Measurements from ENCODE around the gene OR7D4. TPM values are rescaled to one million over a fixed set of nuclear protein-coding genes. Genes with fewer than 3 reads are reported as not detected.
"Not testable (repeated sequence)": the region's sequence is repeated elsewhere in the genome, so short reads cannot be mapped to it uniquely, and the experiment has no call there.

Gene OR7D4
- not detected for polyA plus RNA-seq

DNA sequence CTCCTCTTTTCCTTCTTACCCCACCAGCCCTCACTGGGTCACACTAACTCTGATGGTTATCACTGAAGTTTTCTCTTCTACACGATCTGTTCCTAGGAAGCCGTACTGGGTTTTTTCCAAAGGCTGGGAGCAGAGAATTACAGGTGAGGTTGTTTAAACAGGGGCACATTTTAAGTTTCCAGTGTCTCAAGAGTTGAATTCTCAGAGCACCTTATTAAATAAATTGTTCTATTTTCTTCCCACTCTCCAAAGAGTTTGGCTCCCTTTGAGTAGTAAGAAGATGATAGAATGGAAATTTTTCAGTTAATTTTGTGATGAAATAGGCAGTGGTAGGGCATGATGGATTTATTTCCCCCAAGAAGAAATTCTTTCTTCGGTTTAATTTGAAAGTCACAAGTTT is at the start of gene OR7D4:
Gene OR7D4, minus strand, starts transcription at position 101 of the 400 bp plus-strand sequence. CDS start 4,752 bp downstream, outside the sequence.
- H3K27ac Mint-ChIP-seq, result no peak within 1 kb of the TSS
- H3K9me3 Mint-ChIP-seq, result no peaks in the 10 kb centered on the region
- peaks cover 0 to 3% (median 0%) of the 10 kb centered on the region in 3 donors for H3K36me3 Mint-ChIP-seq
- no peak within 1 kb of the TSS for H3K4me3 Mint-ChIP-seq
- no peaks in the 10 kb centered on the region for H3K4me1 Mint-ChIP-seq
- H3K27me3 Mint-ChIP-seq (ENCODE audit: low read depth in 3 of 3), result peaks cover 1 to 4% (median 3%) of the 10 kb centered on the region in 3 donors
- no peak for DNase-seq

DNA sequence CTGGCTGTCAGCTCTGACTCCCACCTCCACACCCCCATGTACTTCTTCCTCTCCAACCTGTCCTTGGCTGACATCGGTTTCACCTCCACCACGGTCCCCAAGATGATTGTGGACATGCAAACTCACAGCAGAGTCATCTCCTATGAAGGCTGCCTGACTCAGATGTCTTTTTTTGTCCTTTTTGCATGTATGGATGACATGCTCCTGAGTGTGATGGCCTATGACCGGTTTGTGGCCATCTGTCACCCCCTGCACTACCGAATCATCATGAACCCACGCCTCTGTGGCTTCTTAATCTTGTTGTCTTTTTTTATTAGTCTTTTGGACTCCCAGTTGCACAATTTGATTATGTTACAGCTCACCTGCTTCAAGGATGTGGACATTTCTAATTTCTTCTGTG is 31.8 kb upstream of the OR7D4 start:
- no peaks in the 10 kb centered on the region for H3K36me3 Mint-ChIP-seq
- DNase-seq, result no peak
- peaks cover 0 to 5% (median 0%) of the 10 kb centered on the region in 6 donors for H3K9me3 Mint-ChIP-seq
- peaks cover 0 to 11% (median 3%) of the 10 kb centered on the region in 3 donors for H3K27me3 Mint-ChIP-seq (ENCODE audit: low read depth in 3 of 3)
- no peak overlapping the region for H3K27ac Mint-ChIP-seq
- H3K4me1 Mint-ChIP-seq, result no peaks in the 10 kb centered on the region
- no peak overlapping the region for H3K4me3 Mint-ChIP-seq

DNA sequence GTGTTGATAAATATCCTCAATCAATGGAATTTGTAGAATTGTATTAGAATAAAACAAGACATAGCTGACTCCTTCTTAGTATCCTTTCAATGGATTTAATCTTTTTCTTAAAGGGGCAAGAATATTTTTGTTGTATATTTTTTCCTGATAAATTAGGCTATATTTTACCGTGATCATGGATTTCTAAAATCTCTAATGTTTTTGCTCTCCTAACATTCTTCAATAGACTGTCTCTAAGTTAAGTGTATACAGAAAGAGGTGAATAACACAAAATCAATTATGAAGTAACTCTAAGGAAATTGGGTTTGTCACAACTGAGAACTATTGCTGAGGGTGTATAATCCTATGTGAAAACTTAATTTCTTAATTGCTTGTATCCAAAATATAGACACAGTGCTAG is 31.2 kb upstream of the OR7D4 start, which contains the start of gene OR7E24:
Gene OR7E24, plus strand, starts transcription at position 301 of the 400 bp plus-strand sequence. CDS start 114 bp downstream, outside the sequence.
- Mint-ChIP-seq H3K36me3 (no peaks in the 10 kb centered on the region), H3K27me3 (ENCODE audit: low read depth in 3 of 3) (peaks cover 0 to 11% (median 5%) of the 10 kb centered on the region in 3 donors), H3K27ac (no peak within 1 kb of the TSS), H3K9me3 (peaks cover 0 to 5% (median 0%) of the 10 kb centered on the region in 6 donors), H3K4me1 (no peaks in the 10 kb centered on the region), H3K4me3 (no peak within 1 kb of the TSS)
- DNase-seq, result no peak

DNA sequence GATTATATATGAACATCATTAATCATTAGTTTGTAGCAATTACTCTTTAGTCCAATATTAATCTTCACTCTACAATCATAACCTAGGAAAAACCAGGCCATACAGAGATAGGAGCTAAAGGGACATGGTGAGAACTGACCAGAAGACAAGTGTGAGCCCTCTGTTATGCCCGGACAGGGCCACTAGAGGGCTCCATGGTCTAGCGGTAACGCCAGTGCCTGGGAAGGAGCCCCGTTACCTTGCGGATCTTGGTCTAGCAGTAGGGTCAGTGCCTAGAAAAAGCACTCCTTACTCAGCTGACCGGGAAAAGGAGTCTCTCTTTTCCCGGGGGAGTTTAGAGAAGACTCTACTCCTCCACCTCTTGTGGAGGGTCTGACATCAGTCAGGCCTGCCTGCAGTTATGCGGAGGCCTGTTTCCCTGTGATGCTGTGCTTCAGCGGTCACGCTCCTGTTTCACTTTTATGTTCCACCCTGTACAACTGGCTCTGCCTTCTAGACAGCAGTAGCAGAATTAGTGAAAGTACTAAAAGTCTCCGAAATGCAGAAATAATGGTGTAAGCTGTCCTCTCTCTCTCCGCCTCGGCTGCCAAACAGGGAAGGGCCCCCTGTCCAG is 13.8 kb downstream of the OR7D4 start:
- Mint-ChIP-seq H3K9me3 (no peaks in the 10 kb centered on the region), H3K27me3 (ENCODE audit: low read depth in 3 of 3) (peaks cover 2 to 5% (median 2%) of the 10 kb centered on the region in 3 donors), H3K27ac (no peak overlapping the region), H3K4me3 (peak overlapping the region; percentile 40 to 63 (median 61)), H3K36me3 (no peaks in the 10 kb centered on the region), H3K4me1 (peaks cover 1 to 10% of the 10 kb centered on the region in 2 donors)
- peak; percentile 58 to 59 (median 58) for DNase-seq

DNA sequence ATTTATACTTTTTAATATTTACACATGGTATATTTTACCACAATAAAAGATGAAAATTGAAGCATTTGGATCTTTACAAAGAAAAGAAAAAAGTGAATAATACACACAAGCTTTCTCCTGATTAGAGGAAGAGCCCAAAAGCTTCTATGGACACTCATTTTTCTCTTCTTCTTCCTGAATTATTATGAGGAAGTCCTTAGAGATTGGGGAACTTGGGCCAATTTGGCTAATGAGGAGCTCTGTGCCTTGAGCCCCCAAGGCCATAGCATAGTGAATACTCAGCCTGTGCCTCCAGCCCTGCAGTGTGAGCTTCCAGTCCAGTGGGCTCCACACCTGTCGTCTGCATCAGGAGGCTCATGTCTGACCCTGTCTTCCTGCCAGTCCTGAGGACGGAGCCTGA is 21.3 kb downstream of the OR7D4 start:
- H3K36me3 Mint-ChIP-seq; H3K27ac Mint-ChIP-seq; H3K9me3 Mint-ChIP-seq; H3K27me3 Mint-ChIP-seq (ENCODE audit: low read depth in 3 of 3); H3K4me1 Mint-ChIP-seq; DNase-seq; H3K4me3 Mint-ChIP-seq: not testable (repeated sequence)

DNA sequence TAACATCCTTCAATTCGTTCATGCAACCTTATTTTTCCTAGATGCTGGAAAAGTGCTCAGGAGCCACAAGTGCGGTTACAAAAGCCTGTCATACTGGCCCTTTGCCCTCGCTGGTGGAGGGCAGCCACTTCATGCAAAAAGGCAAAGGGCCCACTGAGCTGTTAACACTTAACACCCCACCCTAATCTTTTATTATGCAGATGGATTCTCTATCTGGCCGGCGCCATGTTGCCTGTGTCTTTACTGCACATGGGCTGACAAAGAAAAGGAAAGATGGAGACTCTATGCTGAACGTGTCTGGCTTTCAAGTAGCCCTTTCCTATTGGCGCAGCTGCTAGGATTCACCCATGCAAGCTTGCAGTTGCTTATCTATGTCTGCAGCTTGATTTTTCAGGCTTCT is 29.9 kb downstream of the OR7D4 start:
- Mint-ChIP-seq H3K4me1 (no peaks in the 10 kb centered on the region), H3K4me3 (no peak overlapping the region), H3K27ac (no peak overlapping the region), H3K9me3 (no peaks in the 10 kb centered on the region), H3K27me3 (ENCODE audit: low read depth in 3 of 3) (peaks cover 0 to 21% (median 10%) of the 10 kb centered on the region in 3 donors), H3K36me3 (peaks cover 0 to 7% (median 0%) of the 10 kb centered on the region in 3 donors)
- no peak for DNase-seq

DNA sequence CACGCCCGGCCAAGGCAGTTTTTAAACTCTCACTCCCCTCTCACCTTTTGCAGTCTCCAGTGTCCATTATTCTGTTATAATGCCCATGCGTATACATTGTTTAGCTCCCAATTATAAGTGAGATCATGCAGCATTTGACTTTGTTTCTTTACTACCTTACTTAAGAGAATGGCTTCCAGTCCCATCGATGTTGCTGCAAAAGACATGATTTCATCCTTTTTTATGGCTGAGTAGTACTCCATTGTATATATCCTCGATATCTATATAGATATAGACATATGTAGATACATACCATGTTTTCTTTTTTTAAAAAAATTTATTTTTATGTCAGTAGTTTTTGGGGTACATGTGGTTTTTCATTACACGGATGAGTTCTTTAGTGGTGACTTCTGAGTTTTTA is 32.2 kb downstream of the OR7D4 start:
- peaks cover 0 to 7% (median 0%) of the 10 kb centered on the region in 3 donors for H3K36me3 Mint-ChIP-seq

DNA sequence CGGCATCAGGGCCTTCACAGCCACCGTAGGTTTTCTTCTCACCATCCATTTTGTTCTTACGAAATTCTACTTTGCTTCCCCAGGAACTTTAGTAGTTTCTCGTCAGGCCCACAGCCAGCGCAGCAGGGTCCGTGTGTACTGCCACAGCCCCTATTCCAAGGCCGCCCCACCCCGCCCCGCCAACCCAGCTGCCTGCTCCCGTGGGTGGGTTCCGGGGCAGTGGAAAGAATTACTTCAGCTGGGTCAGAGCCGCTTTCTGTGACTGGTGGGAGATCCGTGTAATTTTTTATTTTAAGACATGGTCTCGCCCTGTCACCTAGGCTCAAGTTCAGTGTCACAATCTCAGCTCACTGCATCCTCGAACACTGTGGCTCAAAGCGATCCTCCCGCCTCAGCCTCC is 36.4 kb downstream of the OR7D4 start:
- Mint-ChIP-seq H3K9me3 (no peaks in the 10 kb centered on the region), H3K27me3 (ENCODE audit: low read depth in 3 of 3) (peaks cover 0 to 10% (median 8%) of the 10 kb centered on the region in 3 donors), H3K36me3 (peaks cover 0 to 7% (median 0%) of the 10 kb centered on the region in 3 donors), H3K4me3 (no peak overlapping the region), H3K4me1 (no peaks in the 10 kb centered on the region), H3K27ac (no peak overlapping the region)
- DNase-seq, result no peak

More for the DNA sequence above, 32.2 kb downstream of the OR7D4 start:
- Mint-ChIP-seq H3K9me3 (no peaks in the 10 kb centered on the region), H3K27me3 (ENCODE audit: low read depth in 3 of 3) (peaks cover 0 to 19% (median 11%) of the 10 kb centered on the region in 3 donors), H3K4me3 (no peak overlapping the region), H3K27ac (no peak overlapping the region), H3K4me1 (no peaks in the 10 kb centered on the region)
- DNase-seq, result no peak

DNA sequence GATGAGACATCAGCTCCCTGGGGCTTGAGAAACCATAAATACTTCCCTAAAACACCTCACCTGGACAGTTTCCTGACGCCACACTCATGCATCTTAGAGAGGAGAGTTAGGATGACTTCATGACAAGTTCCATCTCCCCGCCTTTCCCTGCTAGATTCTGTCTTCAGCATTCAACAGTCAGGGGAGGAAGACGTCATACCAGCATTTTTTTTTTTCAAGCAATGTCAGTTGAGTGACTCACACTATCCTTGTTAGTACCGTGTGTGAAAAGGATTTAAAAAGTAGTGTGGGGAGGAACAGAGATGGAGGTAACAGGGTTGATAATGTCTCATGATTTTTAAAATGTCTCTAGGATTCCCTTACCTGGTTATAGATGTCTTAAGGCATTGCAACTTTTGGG is 40.5 kb downstream of the OR7D4 start, which contains the start of gene OR7D2:
Gene OR7D2, plus strand, starts transcription at position 79 of the 400 bp plus-strand sequence. CDS start 6,803 bp downstream, outside the sequence.
- peaks cover 0 to 7% (median 6%) of the 10 kb centered on the region in 3 donors for H3K27me3 Mint-ChIP-seq (ENCODE audit: low read depth in 3 of 3)
- H3K4me1 Mint-ChIP-seq, result no peaks in the 10 kb centered on the region
- DNase-seq, result no peak
- H3K36me3 Mint-ChIP-seq, result no peaks in the 10 kb centered on the region
- no peak within 1 kb of the TSS for H3K27ac Mint-ChIP-seq
- no peak within 1 kb of the TSS for H3K4me3 Mint-ChIP-seq
- H3K9me3 Mint-ChIP-seq, result no peaks in the 10 kb centered on the region

DNA sequence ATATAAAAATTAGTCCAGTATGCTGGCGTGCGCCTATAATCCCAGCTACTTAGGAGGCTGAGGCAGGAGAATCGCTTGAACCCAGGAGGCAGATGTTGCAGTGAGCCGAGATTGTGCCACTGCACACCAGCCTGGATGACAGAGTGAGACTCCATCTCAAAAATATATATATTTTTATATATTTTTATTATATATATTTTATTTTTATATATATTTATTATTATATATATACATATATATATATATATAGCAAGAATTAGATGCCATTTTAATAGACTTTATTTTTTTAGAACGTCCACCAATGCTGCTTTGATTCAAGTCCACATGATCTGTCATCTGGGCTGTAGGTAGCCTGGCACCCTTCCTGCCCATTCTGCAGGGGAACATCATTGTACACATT is 44.1 kb downstream of the OR7D4 start:
- Mint-ChIP-seq H3K27ac (no peak overlapping the region), H3K9me3 (no peaks in the 10 kb centered on the region), H3K27me3 (ENCODE audit: low read depth in 3 of 3) (peaks cover 0 to 5% (median 3%) of the 10 kb centered on the region in 3 donors), H3K4me3 (no peak overlapping the region), H3K4me1 (no peaks in the 10 kb centered on the region), H3K36me3 (no peaks in the 10 kb centered on the region)
- DNase-seq, result no peak

DNA sequence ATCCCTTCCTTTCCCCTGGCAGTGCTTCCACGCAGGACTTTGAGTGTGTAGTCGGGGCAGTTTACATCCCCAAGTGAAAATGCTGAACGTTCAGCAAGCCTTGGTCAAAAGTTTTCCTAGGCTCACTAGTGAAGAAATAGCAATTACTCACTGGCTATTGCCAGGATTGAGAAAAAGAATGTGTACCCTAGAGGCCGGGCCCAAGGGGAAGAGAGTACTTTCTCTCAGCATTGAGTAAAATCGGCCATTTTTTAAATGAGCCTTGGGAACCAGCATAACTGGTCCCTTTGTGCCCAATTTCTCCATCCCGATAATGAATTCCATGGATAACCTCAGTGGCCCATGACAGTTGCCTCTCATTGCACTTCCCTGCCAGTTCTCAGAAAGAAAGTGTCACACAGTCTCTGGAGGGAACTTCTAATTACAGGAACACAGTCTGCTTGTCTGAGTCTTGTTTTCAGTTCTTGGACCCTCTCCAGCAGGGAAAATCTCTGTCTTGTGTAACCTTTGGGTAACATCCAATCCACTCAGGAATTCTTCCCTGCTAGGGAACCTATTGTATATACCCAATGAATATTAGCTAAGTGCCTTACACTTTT is 47.9 kb downstream of the OR7D4 start:
- no peak for DNase-seq
- peaks cover 0 to 15% (median 5%) of the 10 kb centered on the region in 3 donors for H3K36me3 Mint-ChIP-seq
- H3K4me1 Mint-ChIP-seq, result no peaks in the 10 kb centered on the region
- no peak overlapping the region for H3K4me3 Mint-ChIP-seq
- no peak overlapping the region for H3K27ac Mint-ChIP-seq
- no peaks in the 10 kb centered on the region for H3K9me3 Mint-ChIP-seq
- no peaks in the 10 kb centered on the region for H3K27me3 Mint-ChIP-seq (ENCODE audit: low read depth in 3 of 3)

DNA sequence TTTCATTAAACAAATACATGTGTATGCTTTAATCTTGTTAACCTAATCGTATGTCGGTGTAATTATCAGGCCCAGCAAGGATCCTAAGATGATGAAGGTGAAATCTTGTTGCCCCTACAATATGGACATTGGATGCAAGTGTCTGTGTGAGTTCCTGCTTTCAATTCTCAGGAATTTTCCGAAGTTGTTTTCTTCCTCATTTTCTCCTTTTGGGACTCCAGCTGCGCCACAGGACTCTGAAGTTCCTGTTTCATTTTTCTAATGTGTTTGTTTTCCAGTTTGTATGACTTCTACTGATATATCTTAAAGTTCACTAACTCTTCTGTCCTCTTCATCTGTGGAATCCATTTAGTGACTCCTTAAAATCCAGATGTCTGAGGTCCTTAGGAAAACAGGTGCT is 52.5 kb downstream of the OR7D4 start:
- H3K9me3 Mint-ChIP-seq, result no peaks in the 10 kb centered on the region
- DNase-seq, result no peak
- H3K4me3 Mint-ChIP-seq, result no peak overlapping the region
- H3K4me1 Mint-ChIP-seq, result peaks cover 0 to 1% of the 10 kb centered on the region in 2 donors
- H3K36me3 Mint-ChIP-seq, result peaks cover 17 to 43% (median 37%) of the 10 kb centered on the region in 3 donors
- H3K27me3 Mint-ChIP-seq (ENCODE audit: low read depth in 3 of 3), result no peaks in the 10 kb centered on the region
- no peak overlapping the region for H3K27ac Mint-ChIP-seq

DNA sequence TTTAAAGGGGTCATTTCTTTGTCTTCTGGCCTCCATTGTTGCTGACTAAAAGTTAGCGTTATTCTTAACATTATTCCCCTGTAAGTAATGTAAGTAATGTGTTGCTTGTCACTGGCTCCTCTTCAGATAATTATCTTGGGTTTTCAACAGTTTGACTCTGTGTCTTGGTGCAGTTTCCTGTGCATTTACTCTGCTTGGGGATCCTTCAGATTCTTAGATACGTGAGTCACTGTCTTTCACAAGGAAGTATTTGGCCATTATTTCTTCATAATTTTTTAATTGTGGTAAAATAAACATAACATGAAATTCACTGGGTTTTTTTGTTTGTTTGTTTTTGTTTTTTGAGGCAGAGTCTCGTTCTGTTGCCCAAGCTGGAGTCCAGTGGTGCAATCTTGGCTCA is 54.1 kb downstream of the OR7D4 start:
- peaks cover 0 to 2% (median 0%) of the 10 kb centered on the region in 3 donors for H3K27me3 Mint-ChIP-seq (ENCODE audit: low read depth in 3 of 3)
- H3K36me3 Mint-ChIP-seq, result peaks cover 33 to 59% (median 53%) of the 10 kb centered on the region in 3 donors
- H3K4me3 Mint-ChIP-seq, result no peak overlapping the region
- no peak for DNase-seq
- no peaks in the 10 kb centered on the region for H3K9me3 Mint-ChIP-seq
- no peak overlapping the region for H3K27ac Mint-ChIP-seq
- H3K4me1 Mint-ChIP-seq, result peaks cover 0 to 1% of the 10 kb centered on the region in 2 donors

DNA sequence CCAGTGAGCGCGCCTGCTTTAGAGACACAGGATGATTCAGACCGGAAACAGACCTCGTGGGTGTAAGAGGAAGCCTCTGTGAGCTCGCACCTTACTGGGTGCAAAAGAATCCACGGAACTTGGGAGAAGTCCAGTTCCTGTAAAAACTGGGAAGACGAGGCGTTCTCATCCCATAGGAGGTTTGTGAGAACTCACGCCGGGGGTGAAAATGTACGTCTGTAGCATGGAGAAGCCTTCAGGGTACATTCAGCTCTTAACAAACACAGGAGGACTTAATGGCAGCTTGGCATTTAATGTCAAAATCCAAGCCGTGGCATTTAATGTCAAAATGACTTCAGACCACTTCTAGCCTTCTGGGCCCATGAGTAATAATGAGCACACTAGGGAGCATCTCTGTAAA is 58.0 kb downstream of the OR7D4 start:
- peaks cover 0 to 3% (median 2%) of the 10 kb centered on the region in 3 donors for H3K27me3 Mint-ChIP-seq (ENCODE audit: low read depth in 3 of 3)
- no peak overlapping the region for H3K27ac Mint-ChIP-seq
- H3K4me1 Mint-ChIP-seq, result peaks cover 0 to 1% of the 10 kb centered on the region in 2 donors
- no peak overlapping the region for H3K4me3 Mint-ChIP-seq
- no peaks in the 10 kb centered on the region for H3K9me3 Mint-ChIP-seq
- peaks cover 45 to 68% (median 61%) of the 10 kb centered on the region in 3 donors for H3K36me3 Mint-ChIP-seq
- DNase-seq, result no peak
